NCI-H2227 (cell line): ENCODE measurements around the gene OR10D3.
"Not testable (repeated sequence)": the region's sequence is repeated elsewhere in the genome, so short reads cannot be mapped to it uniquely, and the experiment has no call there.

ENCODE experiments used
- DNase-seq: peaks from one replicate; lab custom pipeline; 2025; ENCODE audit not compliant: unreplicated experiment; lab: John Stamatoyannopoulos, UW

The OR10D3 gene

GRCh38 chr11:124194293-124195188, 11.4 kb downstream of the OR10D3 start:
- DNase-seq, result no peak

- peak; percentile 23 for DNase-seq
Measured at GRCh38 chr11:124195189-124195734, 12.1 kb downstream of the OR10D3 start.

- DNase-seq, result no peak
Measured at GRCh38 chr11:124197999-124198398, 14.9 kb downstream of the OR10D3 start.

- DNase-seq, result no peak
Measured at GRCh38 chr11:124198897-124199296, 15.8 kb downstream of the OR10D3 start.

- no peak for DNase-seq
Measured at GRCh38 chr11:124199702-124200101, 16.6 kb downstream of the OR10D3 start.

- no peak for DNase-seq
Measured at GRCh38 chr11:124200671-124201070, 17.5 kb downstream of the OR10D3 start.

GRCh38 chr11:124202951-124203350, 19.8 kb downstream of the OR10D3 start:
- DNase-seq, result no peak

GRCh38 chr11:124204008-124204407, 20.9 kb downstream of the OR10D3 start:
- DNase-seq, result no peak

GRCh38 chr11:124207102-124207792, 24.1 kb downstream of the OR10D3 start:
- no peak for DNase-seq

GRCh38 chr11:124209824-124210357, 26.7 kb downstream of the OR10D3 start:
- DNase-seq, result no peak

- no peak for DNase-seq
Measured at GRCh38 chr11:124210421-124210820, 27.3 kb downstream of the OR10D3 start.

GRCh38 chr11:124211321-124211720, 28.2 kb downstream of the OR10D3 start:
- no peak for DNase-seq

GRCh38 chr11:124214027-124214426, 30.9 kb downstream of the OR10D3 start:
- DNase-seq, result no peak

- DNase-seq, result no peak
Measured at GRCh38 chr11:124219126-124219525, 36.0 kb downstream of the OR10D3 start.

- DNase-seq, result no peak
Measured at GRCh38 chr11:124222407-124222806, 39.3 kb downstream of the OR10D3 start.

GRCh38 chr11:124224618-124225423, 41.7 kb downstream of the OR10D3 start:
- DNase-seq, result not testable (repeated sequence)

GRCh38 chr11:124225471-124225870, 42.3 kb downstream of the OR10D3 start:
- no peak for DNase-seq

- no peak for DNase-seq
Measured at GRCh38 chr11:124233376-124233775, 50.2 kb downstream of the OR10D3 start.
